H9 (cell line): ENCODE measurements around the gene GARIN1A. TPM values are rescaled to one million over a fixed set of nuclear protein-coding genes. Genes with fewer than 3 reads are reported as not detected.

ENCODE experiments used
- DNase-seq: peaks from one replicate; pipeline ENCODE4 v3.0.0-alpha.2; 2017
- H2AFZ ChIP-seq: one replicate; pipeline ENCODE4 v1.6.1; 2013; ENCODE audit warnings: mild to moderate bottlenecking, low read length, control low read depth, moderate library complexity
- H2AK5ac ChIP-seq: 2 replicates; pipeline ENCODE4 v1.6.1; 2013; ENCODE audit warnings: low read length, control low read depth, mixed read lengths; ENCODE audit not compliant: insufficient read length
- H2BK120ac ChIP-seq: one replicate; pipeline ENCODE4 v1.6.1; 2013; ENCODE audit warnings: low read depth, mild to moderate bottlenecking, low read length, control low read depth, inconsistent platforms; ENCODE audit not compliant: poor library complexity, severe bottlenecking
- H2BK12ac ChIP-seq: 2 replicates; pipeline ENCODE4 v1.6.1; 2013; ENCODE audit warnings: low read length, control low read depth, mixed read lengths, low read depth; ENCODE audit not compliant: insufficient read length
- H2BK15ac ChIP-seq: 2 replicates; pipeline ENCODE4 v1.6.1; 2013; ENCODE audit warnings: low read depth, low read length, control low read depth
- H2BK20ac ChIP-seq: one replicate; pipeline ENCODE4 v1.6.1; 2013; ENCODE audit warnings: low read depth, mild to moderate bottlenecking, low read length, control low read depth, inconsistent platforms; ENCODE audit not compliant: poor library complexity, severe bottlenecking
- H2BK5ac ChIP-seq: 2 replicates; pipeline ENCODE4 v1.6.1; 2013; ENCODE audit warnings: low read length, control low read depth, mixed read lengths; ENCODE audit not compliant: insufficient read length
- H3K14ac ChIP-seq: 2 replicates; pipeline ENCODE4 v1.6.1; 2013; ENCODE audit warnings: low read length, control low read depth; ENCODE audit not compliant: insufficient read depth
- H3K18ac ChIP-seq: 2 replicates; pipeline ENCODE4 v1.6.1; 2013; ENCODE audit warnings: low read depth, mild to moderate bottlenecking, mixed read lengths, low read length, control low read depth; ENCODE audit not compliant: insufficient read length
- H3K23ac ChIP-seq: 2 replicates; pipeline ENCODE4 v1.6.1; 2013; ENCODE audit warnings: low read length, control low read depth, mixed read lengths, low read depth; ENCODE audit not compliant: insufficient read length
- H3K23me2 ChIP-seq: 2 replicates; pipeline ENCODE4 v1.6.1; 2013; ENCODE audit warnings: low read depth, mild to moderate bottlenecking, mixed read lengths, low read length, control low read depth; ENCODE audit not compliant: insufficient read length, poor library complexity, severe bottlenecking
- H3K27ac ChIP-seq: 2 replicates; pipeline ENCODE4 v1.5.1; 2013; ENCODE audit warnings: low read length, control low read depth, mixed read lengths, low read depth; ENCODE audit not compliant: insufficient read length
- H3K27me3 ChIP-seq: 2 replicates; pipeline ENCODE4 v1.6.1; 2013; ENCODE audit warnings: low read length, control low read depth, inconsistent platforms; ENCODE audit not compliant: insufficient read depth
- H3K4ac ChIP-seq: 2 replicates; pipeline ENCODE4 v1.6.1; 2013; ENCODE audit warnings: low read depth, mild to moderate bottlenecking, control low read depth, inconsistent platforms, low read length, moderate library complexity
- H3K4me1 ChIP-seq: 2 replicates; pipeline ENCODE4 v1.6.1; 2013; ENCODE audit warnings: low read length, control low read depth, inconsistent platforms; ENCODE audit not compliant: insufficient read depth
- H3K4me2 ChIP-seq: 2 replicates; pipeline ENCODE4 v1.6.1; 2013; ENCODE audit warnings: low read length, control low read depth, mixed read lengths; ENCODE audit not compliant: insufficient read length, insufficient read depth
- H3K56ac ChIP-seq: 2 replicates; pipeline ENCODE4 v1.6.1; 2013; ENCODE audit warnings: low read depth, mild to moderate bottlenecking, mixed read lengths, low read length, control low read depth; ENCODE audit not compliant: insufficient read length
- H3K79me1 ChIP-seq: 2 replicates; pipeline ENCODE4 v1.6.1; 2013; ENCODE audit warnings: low read depth, mild to moderate bottlenecking, moderate library complexity, low read length, control low read depth, inconsistent platforms; ENCODE audit not compliant: insufficient read depth, poor library complexity, severe bottlenecking
- H3K79me2 ChIP-seq: 2 replicates; pipeline ENCODE4 v1.6.1; 2013; ENCODE audit warnings: low read length, control low read depth, inconsistent platforms; ENCODE audit not compliant: insufficient read depth
- H3K9ac ChIP-seq: 2 replicates; pipeline ENCODE4 v1.6.1; 2013; ENCODE audit warnings: low read length, control low read depth, mixed read lengths; ENCODE audit not compliant: insufficient read length; ENCODE audit errors: extremely low read depth
- H3K9me3 ChIP-seq: one replicate; pipeline ENCODE4 v1.6.1; 2013; ENCODE audit warnings: low read depth, low read length, inconsistent platforms; ENCODE audit not compliant: control insufficient read depth
- H3T11ph ChIP-seq: one replicate; pipeline ENCODE4 v1.6.1; 2013; ENCODE audit warnings: mild to moderate bottlenecking, low read length, control low read depth, inconsistent platforms
- H4K20me1 ChIP-seq: one replicate; pipeline ENCODE4 v1.6.1; 2013; ENCODE audit not compliant: control insufficient read depth, insufficient read length, insufficient read depth
- H4K5ac ChIP-seq: 2 replicates; pipeline ENCODE4 v1.6.1; 2013; ENCODE audit warnings: low read depth, mild to moderate bottlenecking, mixed read lengths, low read length, control low read depth; ENCODE audit not compliant: insufficient read length
- H4K8ac ChIP-seq: replicated peaks from 2 replicates; pipeline ENCODE4 v1.6.1; 2013; ENCODE audit warnings: low read length, control low read depth, mixed read lengths, low read depth; ENCODE audit not compliant: insufficient read length
- H4K91ac ChIP-seq: 2 replicates; pipeline ENCODE4 v1.6.1; 2013; ENCODE audit warnings: low read depth, mild to moderate bottlenecking, moderate library complexity, mixed read lengths, low read length, control low read depth; ENCODE audit not compliant: insufficient read length
- H3K27ac Mint-ChIP-seq, 3 experiments: 2 replicates in 2 of 3; 3 replicates in 1 of 3; pipeline ENCODE4 v1.8.0; 2020 to 2021; ENCODE audit warnings: mixed read lengths in 3 of 3, mild to moderate bottlenecking in 1 of 3, moderate library complexity in 1 of 3
- H3K27me3 Mint-ChIP-seq: 2 replicates; pipeline ENCODE4 v1.8.0; 2021; ENCODE audit warnings: low read depth, mild to moderate bottlenecking, moderate library complexity, mixed read lengths
- H3K36me3 Mint-ChIP-seq, 3 experiments: 2 replicates in 2 of 3; 3 replicates in 1 of 3; pipeline ENCODE4 v1.8.0; 2020 to 2021; ENCODE audit warnings: low read depth in 3 of 3, mixed read lengths in 3 of 3; ENCODE audit not compliant: insufficient read depth in 1 of 3
- H3K4me1 Mint-ChIP-seq, 2 experiments: 2 replicates each; pipeline ENCODE4 v1.8.0; 2020; ENCODE audit warnings: mixed read lengths in 2 of 2
- H3K4me3 Mint-ChIP-seq, 2 experiments: 2 replicates in 1 of 2; 3 replicates in 1 of 2; pipeline ENCODE4 v1.8.0; 2020 to 2021; ENCODE audit warnings: mild to moderate bottlenecking in 2 of 2, mixed read lengths in 2 of 2, moderate library complexity in 1 of 2
- H3K9me3 Mint-ChIP-seq, 2 experiments: 2 replicates in 1 of 2; 3 replicates in 1 of 2; pipeline ENCODE4 v1.8.0; 2020; ENCODE audit warnings: mild to moderate bottlenecking in 2 of 2, mixed read lengths in 2 of 2, moderate library complexity in 1 of 2
- WGBS: extraction: QIAGEN DNeasy Blood & Tissue Kit; methylation state at CpG from one replicate; pipeline ENCODE4 v1.1.7; 2013; ENCODE audit warnings: missing lambda C conversion rate, low lambda C conversion rate, mixed read lengths; ENCODE audit not compliant: insufficient read length; ENCODE audit errors: extremely low coverage; 5-methylcytosine and 5-hydroxymethylcytosine counted together
- total RNA-seq: library from RNA; stranded (reverse); gene quantifications from 2 replicates; pipeline ENCODE4 v1.2.1, GENCODE V29; 2021
- TF ChIP-seq, protein P1 (sequence below): fragments of 200-600 bp; sonication (generic); conservative IDR thresholded peaks from 3 replicates; pipeline ENCODE4 v1.8.0; 2021; ENCODE audit warnings: antibody characterized with exemption, mild to moderate bottlenecking

The GARIN1A gene
- total RNA-seq, 1 experiment from 2014 or later = 0.98 TPM

- Histone ChIP-seq H3K27ac (no peak overlapping the region), H3K4me2 (no peak overlapping the region), H4K8ac (no peak overlapping the region), H3K79me2 (no peaks in the 10 kb centered on the region), H3K9me3 (no peaks in the 10 kb centered on the region), H2BK20ac (no peak overlapping the region), H4K20me1 (no peaks in the 10 kb centered on the region), H3K23ac (no peak overlapping the region), H4K91ac (no peak overlapping the region), H3K79me1 (no peaks in the 10 kb centered on the region), H2BK5ac (no peak overlapping the region), H3K23me2 (no peaks in the 10 kb centered on the region), H3K4me1 (peaks cover 3% of the 10 kb centered on the region; the same call in 1 of the 2 replicates), H3K56ac (no peak overlapping the region), H3T11ph (no peak overlapping the region), H2AFZ (no peak overlapping the region), H4K5ac (no peak overlapping the region), H2BK15ac (no peak overlapping the region), H3K9ac (no peak overlapping the region), H2AK5ac (no peak overlapping the region), H2BK12ac (no peak overlapping the region), H3K27me3 (no peaks in the 10 kb centered on the region), H3K4ac (no peak overlapping the region), H3K14ac (no peak overlapping the region), H3K18ac (no peak overlapping the region), H2BK120ac (no peak overlapping the region)
- no CpG with 5 or more reads among the region's 6 CpGs for WGBS
- H3K4me3 Mint-ChIP-seq = no peak overlapping the region
- H3K27ac Mint-ChIP-seq = no peak overlapping the region
- peaks cover 0 to 4% (median 0%) of the 10 kb centered on the region in 3 experiments; a peak in 2 of 7 replicates for H3K36me3 Mint-ChIP-seq
- H3K4me1 Mint-ChIP-seq = peaks cover 26 to 39% of the 10 kb centered on the region in 2 experiments
- H3K27me3 Mint-ChIP-seq = no peaks in the 10 kb centered on the region
- no peak for DNase-seq
- H3K9me3 Mint-ChIP-seq = no peaks in the 10 kb centered on the region; a peak in 1 of 5 replicates
- TF ChIP-seq, protein P1, sequence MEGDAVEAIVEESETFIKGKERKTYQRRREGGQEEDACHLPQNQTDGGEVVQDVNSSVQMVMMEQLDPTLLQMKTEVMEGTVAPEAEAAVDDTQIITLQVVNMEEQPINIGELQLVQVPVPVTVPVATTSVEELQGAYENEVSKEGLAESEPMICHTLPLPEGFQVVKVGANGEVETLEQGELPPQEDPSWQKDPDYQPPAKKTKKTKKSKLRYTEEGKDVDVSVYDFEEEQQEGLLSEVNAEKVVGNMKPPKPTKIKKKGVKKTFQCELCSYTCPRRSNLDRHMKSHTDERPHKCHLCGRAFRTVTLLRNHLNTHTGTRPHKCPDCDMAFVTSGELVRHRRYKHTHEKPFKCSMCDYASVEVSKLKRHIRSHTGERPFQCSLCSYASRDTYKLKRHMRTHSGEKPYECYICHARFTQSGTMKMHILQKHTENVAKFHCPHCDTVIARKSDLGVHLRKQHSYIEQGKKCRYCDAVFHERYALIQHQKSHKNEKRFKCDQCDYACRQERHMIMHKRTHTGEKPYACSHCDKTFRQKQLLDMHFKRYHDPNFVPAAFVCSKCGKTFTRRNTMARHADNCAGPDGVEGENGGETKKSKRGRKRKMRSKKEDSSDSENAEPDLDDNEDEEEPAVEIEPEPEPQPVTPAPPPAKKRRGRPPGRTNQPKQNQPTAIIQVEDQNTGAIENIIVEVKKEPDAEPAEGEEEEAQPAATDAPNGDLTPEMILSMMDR = no peak
Measured at GRCh38 chr7:128710481-128710880, 38.4 kb downstream of the GARIN1A start.
